Measurements from ENCODE around the gene CEP19.
A peak's percentile ranks its signal among the peaks of the same experiment; 100 is the strongest.
"Not testable (repeated sequence)": the region's sequence is repeated elsewhere in the genome, so short reads cannot be mapped to it uniquely, and the experiment has no call there.

The CEP19 gene

GRCh38 chr3:196726788-196727675, 15.0 kb upstream of the CEP19 start:
- no peak overlapping the region for H3K27ac ChIP-seq
- TF ChIP-seq CTCF (conservative IDR thresholded peaks at IDR 0.05) = no peak

GRCh38 chr3:196721097-196721496, 9.0 kb upstream of the CEP19 start:
- no peak for TF ChIP-seq CTCF (conservative IDR thresholded peaks at IDR 0.05)
- H3K27ac ChIP-seq = no peak overlapping the region

GRCh38 chr3:196717162-196717561, 5.1 kb upstream of the CEP19 start:
- H3K27ac ChIP-seq = not testable (repeated sequence)

GRCh38 chr3:196712514-196713413, 714 bp upstream of the CEP19 start:
- no peak for TF ChIP-seq CTCF (conservative IDR thresholded peaks at IDR 0.05)
- H3K27ac ChIP-seq = peak overlapping the region; percentile 84

- TF ChIP-seq CTCF (conservative IDR thresholded peaks at IDR 0.05) = no peak
- H3K27ac ChIP-seq = no peak overlapping the region
Measured at GRCh38 chr3:196708467-196708866, 3.6 kb downstream of the CEP19 start.

GRCh38 chr3:196707566-196707965, 4.5 kb downstream of the CEP19 start:
- no peak for TF ChIP-seq CTCF (conservative IDR thresholded peaks at IDR 0.05)
- no peak overlapping the region for H3K27ac ChIP-seq

GRCh38 chr3:196706731-196707130, 5.3 kb downstream of the CEP19 start:
- no peak overlapping the region for H3K27ac ChIP-seq
- TF ChIP-seq CTCF (conservative IDR thresholded peaks at IDR 0.05) = no peak
